Measurements from ENCODE around the gene SEMA3B. TPM values are rescaled to one million over a fixed set of nuclear protein-coding genes. Genes with fewer than 3 reads are reported as not detected.

Gene SEMA3B
- total and polyA plus RNA-seq, 2 experiments from 2014 or later, result 2.4 to 3.3 TPM

- TF ChIP-seq, protein P1, sequence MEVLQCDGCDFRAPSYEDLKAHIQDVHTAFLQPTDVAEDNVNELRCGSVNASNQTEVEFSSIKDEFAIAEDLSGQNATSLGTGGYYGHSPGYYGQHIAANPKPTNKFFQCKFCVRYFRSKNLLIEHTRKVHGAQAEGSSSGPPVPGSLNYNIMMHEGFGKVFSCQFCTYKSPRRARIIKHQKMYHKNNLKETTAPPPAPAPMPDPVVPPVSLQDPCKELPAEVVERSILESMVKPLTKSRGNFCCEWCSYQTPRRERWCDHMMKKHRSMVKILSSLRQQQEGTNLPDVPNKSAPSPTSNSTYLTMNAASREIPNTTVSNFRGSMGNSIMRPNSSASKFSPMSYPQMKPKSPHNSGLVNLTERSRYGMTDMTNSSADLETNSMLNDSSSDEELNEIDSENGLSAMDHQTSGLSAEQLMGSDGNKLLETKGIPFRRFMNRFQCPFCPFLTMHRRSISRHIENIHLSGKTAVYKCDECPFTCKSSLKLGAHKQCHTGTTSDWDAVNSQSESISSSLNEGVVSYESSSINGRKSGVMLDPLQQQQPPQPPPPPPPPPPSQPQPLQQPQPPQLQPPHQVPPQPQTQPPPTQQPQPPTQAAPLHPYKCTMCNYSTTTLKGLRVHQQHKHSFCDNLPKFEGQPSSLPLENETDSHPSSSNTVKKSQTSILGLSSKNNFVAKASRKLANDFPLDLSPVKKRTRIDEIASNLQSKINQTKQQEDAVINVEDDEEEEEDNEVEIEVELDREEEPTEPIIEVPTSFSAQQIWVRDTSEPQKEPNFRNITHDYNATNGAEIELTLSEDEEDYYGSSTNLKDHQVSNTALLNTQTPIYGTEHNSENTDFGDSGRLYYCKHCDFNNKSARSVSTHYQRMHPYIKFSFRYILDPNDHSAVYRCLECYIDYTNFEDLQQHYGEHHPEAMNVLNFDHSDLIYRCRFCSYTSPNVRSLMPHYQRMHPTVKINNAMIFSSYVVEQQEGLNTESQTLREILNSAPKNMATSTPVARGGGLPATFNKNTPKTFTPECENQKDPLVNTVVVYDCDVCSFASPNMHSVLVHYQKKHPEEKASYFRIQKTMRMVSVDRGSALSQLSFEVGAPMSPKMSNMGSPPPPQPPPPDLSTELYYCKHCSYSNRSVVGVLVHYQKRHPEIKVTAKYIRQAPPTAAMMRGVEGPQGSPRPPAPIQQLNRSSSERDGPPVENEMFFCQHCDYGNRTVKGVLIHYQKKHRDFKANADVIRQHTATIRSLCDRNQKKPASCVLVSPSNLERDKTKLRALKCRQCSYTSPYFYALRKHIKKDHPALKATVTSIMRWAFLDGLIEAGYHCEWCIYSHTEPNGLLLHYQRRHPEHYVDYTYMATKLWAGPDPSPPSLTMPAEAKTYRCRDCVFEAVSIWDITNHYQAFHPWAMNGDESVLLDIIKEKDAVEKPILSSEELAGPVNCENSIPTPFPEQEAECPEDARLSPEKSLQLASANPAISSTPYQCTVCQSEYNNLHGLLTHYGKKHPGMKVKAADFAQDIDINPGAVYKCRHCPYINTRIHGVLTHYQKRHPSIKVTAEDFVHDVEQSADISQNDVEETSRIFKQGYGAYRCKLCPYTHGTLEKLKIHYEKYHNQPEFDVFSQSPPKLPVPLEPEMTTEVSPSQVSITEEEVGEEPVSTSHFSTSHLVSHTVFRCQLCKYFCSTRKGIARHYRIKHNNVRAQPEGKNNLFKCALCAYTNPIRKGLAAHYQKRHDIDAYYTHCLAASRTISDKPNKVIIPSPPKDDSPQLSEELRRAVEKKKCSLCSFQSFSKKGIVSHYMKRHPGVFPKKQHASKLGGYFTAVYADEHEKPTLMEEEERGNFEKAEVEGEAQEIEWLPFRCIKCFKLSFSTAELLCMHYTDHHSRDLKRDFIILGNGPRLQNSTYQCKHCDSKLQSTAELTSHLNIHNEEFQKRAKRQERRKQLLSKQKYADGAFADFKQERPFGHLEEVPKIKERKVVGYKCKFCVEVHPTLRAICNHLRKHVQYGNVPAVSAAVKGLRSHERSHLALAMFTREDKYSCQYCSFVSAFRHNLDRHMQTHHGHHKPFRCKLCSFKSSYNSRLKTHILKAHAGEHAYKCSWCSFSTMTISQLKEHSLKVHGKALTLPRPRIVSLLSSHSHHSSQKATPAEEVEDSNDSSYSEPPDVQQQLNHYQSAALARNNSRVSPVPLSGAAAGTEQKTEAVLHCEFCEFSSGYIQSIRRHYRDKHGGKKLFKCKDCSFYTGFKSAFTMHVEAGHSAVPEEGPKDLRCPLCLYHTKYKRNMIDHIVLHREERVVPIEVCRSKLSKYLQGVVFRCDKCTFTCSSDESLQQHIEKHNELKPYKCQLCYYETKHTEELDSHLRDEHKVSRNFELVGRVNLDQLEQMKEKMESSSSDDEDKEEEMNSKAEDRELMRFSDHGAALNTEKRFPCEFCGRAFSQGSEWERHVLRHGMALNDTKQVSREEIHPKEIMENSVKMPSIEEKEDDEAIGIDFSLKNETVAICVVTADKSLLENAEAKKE (CRISPR knock-in tag; IDR thresholded peaks at IDR 0.05), result no peak
- TF ChIP-seq ZNF331 (CRISPR knock-in tag; IDR thresholded peaks at IDR 0.05; ENCODE audit: low read depth), result no peak
These were observed 14.2 kb upstream of the SEMA3B start (continued) for GRCh38 chr3:50254577-50255250.

DNA sequence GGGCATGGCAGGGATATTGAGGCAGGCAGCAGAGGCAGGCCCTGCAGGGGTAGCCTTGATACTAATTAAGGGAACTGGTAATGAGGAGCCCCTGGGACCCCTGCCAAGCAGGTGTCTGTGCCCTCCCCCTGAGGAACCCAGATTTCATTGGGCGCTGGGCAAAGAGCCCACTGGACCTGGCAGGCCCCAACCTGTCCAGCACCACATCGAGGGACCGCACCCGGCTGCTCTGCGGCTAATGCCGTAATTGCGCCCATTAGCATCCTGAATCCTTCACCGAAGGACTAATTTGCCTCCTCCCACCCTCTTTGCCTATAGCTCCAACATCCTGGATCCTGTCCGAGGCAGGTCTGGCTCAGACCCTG lies 13.7 kb upstream of the SEMA3B start:
- Histone ChIP-seq H3K4me3 (no peak overlapping the region), H3K27me3 (ENCODE audit: insufficient read depth) (no peaks in the 10 kb centered on the region), H3F3A (replicated peaks; ENCODE audit: low read depth) (peaks cover 23% of the 10 kb centered on the region), H3K4me2 (no peak overlapping the region), H3K79me2 (replicated peaks; ENCODE audit: insufficient read depth) (peaks cover 11% of the 10 kb centered on the region), H2AFZ (no peak overlapping the region), H3K9me2 (ENCODE audit: insufficient read depth) (no peaks in the 10 kb centered on the region), H3K4me1 (ENCODE audit: insufficient read depth) (peaks cover 6% of the 10 kb centered on the region; the same call in 1 of the 2 replicates), H3K27ac (ENCODE audit: low read depth) (0 out of 2 replicates have a peak overlapping the region, but pooled peaks have one; percentile 45), H3K36me3 (ENCODE audit: insufficient read depth) (peaks cover 14% of the 10 kb centered on the region), H4K20me1 (replicated peaks; ENCODE audit: insufficient read depth) (peaks cover 13% of the 10 kb centered on the region; the same call in 1 of the 2 replicates)
- H3K27ac Mint-ChIP-seq, result no peak overlapping the region
- H3K4me3 Mint-ChIP-seq, result no peak overlapping the region
- H3K4me1 Mint-ChIP-seq, result peaks cover 24% of the 10 kb centered on the region
- DNase-seq (ENCODE audit: low spot score), result no peak
- peaks cover 55% of the 10 kb centered on the region for H3K36me3 Mint-ChIP-seq (ENCODE audit: low read depth)
- H3K27me3 Mint-ChIP-seq (ENCODE audit: insufficient read depth, low read depth, poor library complexity), result peaks cover 14% of the 10 kb centered on the region
- ATAC-seq, result no peak
- H3K9me3 Mint-ChIP-seq, result no peaks in the 10 kb centered on the region; the same call in 2 of the 3 replicates
- TF ChIP-seq JUNB (IDR thresholded peaks at IDR 0.05; ENCODE audit: unreplicated experiment) (no peak), ZNF114 (CRISPR knock-in tag; IDR thresholded peaks at IDR 0.05) (no peak), EZH2 (IDR thresholded peaks at IDR 0.05; ENCODE audit: low read depth, unreplicated experiment) (no peak), CREB1 (CRISPR knock-in tag; IDR thresholded peaks at IDR 0.05; ENCODE audit: low read depth) (no peak), EZH2phosphoT487 (IDR thresholded peaks at IDR 0.05; ENCODE audit: unreplicated experiment) (no peak), STAT1 (IDR thresholded peaks at IDR 0.05; ENCODE audit: unreplicated experiment) (no peak), POLR2AphosphoS5 (IDR thresholded peaks at IDR 0.05; ENCODE audit: low read depth) (no peak), NANOG (IDR thresholded peaks at IDR 0.05; ENCODE audit: borderline replicate concordance) (no peak)
- TF ChIP-seq, protein P1 (CRISPR knock-in tag; IDR thresholded peaks at IDR 0.05), result no peak
